PC-3 (cell line): ENCODE data around the gene DPY19L3. TPM values are rescaled to one million over a fixed set of nuclear protein-coding genes. Genes with fewer than 3 reads are reported as not detected.

ENCODE experiments used
- ATAC-seq: fragments of 200-7000 bp; cut with Tn5 transposase; 2 replicates; pipeline ENCODE4 v1.9.1; 2020; ENCODE audit warnings: mild to moderate bottlenecking, moderate library complexity
- BruUV-seq: library from RNA; stranded (reverse); fragments of 400-500 nt; replicated peaks from 2 replicates; lab custom pipeline; 2021; lab: Mats Ljungman, UMichigan
- CTCF ChIA-PET: fragments of 300-600 bp; sonication (Branson Sonifier 250); formaldehyde crosslinking; loops from one replicate; lab custom pipeline; 2022; ENCODE audit warnings: antibody characterized with exemption; lab: Charles Lee
- POLR2A ChIA-PET: fragments of 300-600 bp; sonication (Branson Sonifier 250); formaldehyde crosslinking; loops from one replicate; lab custom pipeline; 2022; ENCODE audit warnings: antibody characterized with exemption; ENCODE audit not compliant: unreplicated experiment; lab: Charles Lee
- DNase-seq: peaks from one replicate; pipeline ENCODE4 v3.0.0-alpha.2; 2015
- H2AFZ ChIP-seq: fragments of 300-600 bp; sonication (generic); 2 replicates; pipeline ENCODE4 v1.6.0; 2016; ENCODE audit warnings: antibody characterized with exemption, low read length
- H3F3A ChIP-seq: fragments of 300-600 bp; sonication (generic); one replicate; pipeline ENCODE4 v1.6.0; 2017; ENCODE audit warnings: antibody characterized with exemption, low read length, control low read depth, mild to moderate bottlenecking; ENCODE audit not compliant: unreplicated experiment
- H3K27ac ChIP-seq: fragments of 300-600 bp; sonication (generic); 2 replicates; pipeline ENCODE4 v1.5.1; 2016; ENCODE audit warnings: mild to moderate bottlenecking, low read length
- H3K27me3 ChIP-seq: fragments of 300-600 bp; sonication (generic); 2 replicates; pipeline ENCODE4 v1.6.1; 2016; ENCODE audit warnings: low read length, mixed read lengths
- H3K36me3 ChIP-seq: fragments of 300-600 bp; sonication (generic); 2 replicates; pipeline ENCODE4 v1.6.1; 2016; ENCODE audit warnings: low read depth, mixed run types, low read length, mixed read lengths
- H3K4me1 ChIP-seq: fragments of 300-600 bp; sonication (generic); 2 replicates; pipeline ENCODE4 v1.5.1; 2016; ENCODE audit warnings: low read length; ENCODE audit not compliant: insufficient read depth
- H3K4me2 ChIP-seq: fragments of 300-600 bp; sonication (generic); 2 replicates; pipeline ENCODE4 v1.6.0; 2016; ENCODE audit warnings: low read length
- H3K4me3 ChIP-seq: fragments of 300-600 bp; sonication (generic); 2 replicates; pipeline ENCODE4 v1.5.1; 2016; ENCODE audit warnings: mild to moderate bottlenecking, low read length, mixed read lengths
- H3K79me2 ChIP-seq: fragments of 300-600 bp; sonication (generic); 2 replicates; pipeline ENCODE4 v1.6.1; 2017; ENCODE audit warnings: low read length, mixed read lengths
- H3K9ac ChIP-seq: fragments of 300-600 bp; sonication (generic); 2 replicates; pipeline ENCODE4 v1.6.0; 2016; ENCODE audit warnings: mild to moderate bottlenecking, low read length
- H3K9me2 ChIP-seq: fragments of 300-600 bp; sonication (generic); replicated peaks from 2 replicates; pipeline ENCODE4 v1.6.1; 2016; ENCODE audit warnings: mixed run types, low read length, mixed read lengths
- H3K9me3 ChIP-seq: fragments of 300-600 bp; sonication (generic); 2 replicates; pipeline ENCODE4 v1.6.1; 2016; ENCODE audit warnings: low read length, mixed read lengths
- H4K20me1 ChIP-seq: fragments of 300-600 bp; sonication (generic); 2 replicates; pipeline ENCODE4 v1.6.1; 2016; ENCODE audit warnings: low read length, mixed read lengths
- CTCF ChIP-seq: fragments of 300-600 bp; sonication (generic); conservative IDR thresholded peaks from 2 replicates; pipeline ENCODE4 v1.5.1; 2017; ENCODE audit warnings: antibody characterized with exemption, low read depth, mild to moderate bottlenecking, low read length
- EZH2 ChIP-seq: fragments of 300-600 bp; sonication (generic); IDR thresholded peaks from one replicate; pipeline ENCODE4 v1.6.1; 2017; ENCODE audit warnings: antibody characterized with exemption, mild to moderate bottlenecking, low read length; ENCODE audit not compliant: unreplicated experiment
- EZH2phosphoT487 ChIP-seq: fragments of 300-600 bp; sonication (generic); IDR thresholded peaks from 2 replicates; pipeline ENCODE4 v1.6.1; 2018; ENCODE audit warnings: mild to moderate bottlenecking, antibody characterized with exemption, low read length, borderline replicate concordance
- intact Hi-C: fragments of 100-400 bp; cut with micrococcal nuclease; formaldehyde crosslinking; loops from 2 replicates; pipeline ENCODE4 v1.9.0; 2023
- total RNA-seq: library from RNA; depleted of rRNA; stranded (reverse); fragments of >200 nt; gene quantifications from 2 replicates; pipeline ENCODE4 v1.2.3, GENCODE V29; 2014

The DPY19L3 gene
- total RNA-seq, 1 experiment from 2014 or later, result 4.4 TPM

- Histone ChIP-seq H3K9me3 (no peaks in the 10 kb centered on the region), H3F3A (no peaks in the 10 kb centered on the region), H3K36me3 (no peaks in the 10 kb centered on the region), H3K79me2 (no peaks in the 10 kb centered on the region), H3K27me3 (no peaks in the 10 kb centered on the region), H3K4me3 (no peak overlapping the region), H3K9ac (no peak overlapping the region), H2AFZ (no peak overlapping the region), H3K27ac (no peak overlapping the region), H3K4me1 (no peaks in the 10 kb centered on the region), H3K9me2 (no peaks in the 10 kb centered on the region), H4K20me1 (no peaks in the 10 kb centered on the region), H3K4me2 (no peak overlapping the region)
- DNase-seq (no peak), ATAC-seq (no peak)
- TF ChIP-seq EZH2, result no peak
- no peak for TF ChIP-seq CTCF
- TF ChIP-seq EZH2phosphoT487, result no peak
- intact Hi-C loops, result no loop called here
- BruUV-seq, result no TSS peak
- CTCF ChIA-PET, result no interaction called here
- POLR2A ChIA-PET, result no interaction called here
These were observed 66.2 kb downstream of the DPY19L3 start for GRCh38 chr19:32471811-32472210.

- H3K36me3 ChIP-seq, result no peaks in the 10 kb centered on the region
- CTCF ChIA-PET, result no interaction called here
- H3K79me2 ChIP-seq, result no peaks in the 10 kb centered on the region
- no peak overlapping the region for H3K9ac ChIP-seq
- no peak overlapping the region for H2AFZ ChIP-seq
- DNase-seq, result no peak
- BruUV-seq, result no TSS peak
- H3K4me3 ChIP-seq, result no peak overlapping the region
- no peak overlapping the region for H3K4me2 ChIP-seq
- H3K9me3 ChIP-seq, result no peaks in the 10 kb centered on the region
- H3K27me3 ChIP-seq, result no peaks in the 10 kb centered on the region
- no peaks in the 10 kb centered on the region for H3K4me1 ChIP-seq
- no peak for ATAC-seq
- H4K20me1 ChIP-seq, result no peaks in the 10 kb centered on the region
- no peaks in the 10 kb centered on the region for H3K9me2 ChIP-seq
- TF ChIP-seq EZH2phosphoT487, result no peak
- TF ChIP-seq EZH2, result no peak
- TF ChIP-seq CTCF, result no peak
- no peak overlapping the region for H3K27ac ChIP-seq
- intact Hi-C loops, result no loop called here
- POLR2A ChIA-PET, result no interaction called here
- no peaks in the 10 kb centered on the region for H3F3A ChIP-seq
These were observed 69.8 kb downstream of the DPY19L3 start for GRCh38 chr19:32475141-32476031.

GRCh38 chr19:32476032-32476350 is 70.4 kb downstream of the DPY19L3 start:
- ChIA-PET CTCF (no interaction called here), POLR2A (no interaction called here)
- Histone ChIP-seq H3K4me1 (no peaks in the 10 kb centered on the region), H3K27ac (no peak overlapping the region), H3K4me3 (no peak overlapping the region), H3K9me3 (no peaks in the 10 kb centered on the region), H3K9ac (no peak overlapping the region), H3K4me2 (no peak overlapping the region), H3K9me2 (no peaks in the 10 kb centered on the region), H4K20me1 (no peaks in the 10 kb centered on the region), H3F3A (no peaks in the 10 kb centered on the region), H3K79me2 (no peaks in the 10 kb centered on the region), H3K27me3 (no peaks in the 10 kb centered on the region), H3K36me3 (no peaks in the 10 kb centered on the region), H2AFZ (no peak overlapping the region)
- no peak for TF ChIP-seq CTCF
- no peak for TF ChIP-seq EZH2phosphoT487
- TF ChIP-seq EZH2, result no peak
- DNase-seq (no peak), ATAC-seq (no peak)
- no TSS peak for BruUV-seq
- intact Hi-C loops, result no loop called here
